Right ventricle myocardium superior (tissue), 1 donor: Measurements from ENCODE around the gene ALPL. TPM values are rescaled to one million over a fixed set of nuclear protein-coding genes. Genes with fewer than 3 reads are reported as not detected.

ENCODE experiments used
- ATAC-seq: fragments of 200-7000 bp; cut with Tn5 transposase; one replicate; pipeline ENCODE4 v1.9.1; 2020; ENCODE audit warnings: mild to moderate bottlenecking; ENCODE audit not compliant: poor library complexity
- DNase-seq: peaks from one replicate; pipeline ENCODE4 v3.0.0-alpha.2; 2020
- intact Hi-C: fragments of 100-400 bp; cut with DNase I; formaldehyde crosslinking; loops from one replicate; pipeline ENCODE4 v1.11.2; 2022
- total RNA-seq: library from RNA; stranded (reverse); fragmentation: NEBNext Ultra II Directional; extraction: Animal tissue kit (Norgen Biotek cat#: 25700); gene quantifications from one replicate; pipeline ENCODE4 v1.2.1, GENCODE V29; 2021
- donor health status: DM: no; HTN: yes; CAD: no; lungs with severe emphysema.

Gene ALPL
- total RNA-seq, 1 donor from 2014 or later = 9.4 TPM

GRCh38 chr1:21605012-21605715 lies 95.9 kb downstream of the ALPL start:
- intact Hi-C loops = no loop called here
- no peak for ATAC-seq
- DNase-seq = no peak

- intact Hi-C loops = no loop called here
- ATAC-seq (no peak), DNase-seq (no peak)
Observed at GRCh38 chr1:21605964-21606705, 96.9 kb downstream of the ALPL start.

- ATAC-seq = peak; percentile 90
- intact Hi-C loops = no loop called here
Observed at GRCh38 chr1:21607549-21608529, 98.6 kb downstream of the ALPL start.

GRCh38 chr1:21608798-21609197 lies 99.6 kb downstream of the ALPL start:
- ATAC-seq (no peak), DNase-seq (no peak)
- intact Hi-C loops = no loop called here

More at GRCh38 chr1:21607549-21608529, 98.6 kb downstream of the ALPL start:
- DNase-seq = peak; percentile 81

- no peak for DNase-seq
- intact Hi-C loops = no loop called here
- no peak for ATAC-seq
Observed at GRCh38 chr1:21610027-21610426, 100.8 kb downstream of the ALPL start.

- no peak for ATAC-seq
- DNase-seq = no peak
- intact Hi-C loops = no loop called here
Observed at GRCh38 chr1:21610989-21611785, 102.0 kb downstream of the ALPL start.

GRCh38 chr1:21612057-21612456 lies 102.8 kb downstream of the ALPL start:
- intact Hi-C loops = no loop called here
- DNase-seq (no peak), ATAC-seq (no peak)

- ATAC-seq (no peak), DNase-seq (no peak)
- intact Hi-C loops = no loop called here
Observed at GRCh38 chr1:21613072-21613867, 104.0 kb downstream of the ALPL start.

- intact Hi-C loops = no loop called here
- DNase-seq = no peak
- no peak for ATAC-seq
Observed at GRCh38 chr1:21614419-21615115, 105.3 kb downstream of the ALPL start.

- ATAC-seq = no peak
- no peak for DNase-seq
- intact Hi-C loops = no loop called here
Observed at GRCh38 chr1:21616372-21616771, 107.1 kb downstream of the ALPL start.

- intact Hi-C loops = no loop called here
- DNase-seq (no peak), ATAC-seq (no peak)
Observed at GRCh38 chr1:21617126-21617738, 108.0 kb downstream of the ALPL start.

GRCh38 chr1:21618059-21618458 lies 108.8 kb downstream of the ALPL start:
- intact Hi-C loops = no loop called here
- no peak for ATAC-seq
- DNase-seq = no peak

GRCh38 chr1:21618561-21619374 lies 109.5 kb downstream of the ALPL start:
- ATAC-seq = no peak
- intact Hi-C loops = no loop called here
- DNase-seq = no peak

- intact Hi-C loops = no loop called here
- ATAC-seq (no peak), DNase-seq (no peak)
Observed at GRCh38 chr1:21619375-21619947, 110.2 kb downstream of the ALPL start.

- intact Hi-C loops = no loop called here
- ATAC-seq (no peak), DNase-seq (no peak)
Observed at GRCh38 chr1:21620011-21620410, 110.8 kb downstream of the ALPL start.

- intact Hi-C loops = no loop called here
- ATAC-seq (peak; percentile 76), DNase-seq (no peak)
Observed at GRCh38 chr1:21620496-21620895, 111.3 kb downstream of the ALPL start.
